Naive thymus-derived CD8-positive, alpha-beta T cell (primary cell): ENCODE measurements around the gene ACBD6. TPM values are rescaled to one million over a fixed set of nuclear protein-coding genes. Genes with fewer than 3 reads are reported as not detected.

Source experiments
- ATAC-seq, 2 donors: fragments of 150-1000 bp; cut with Tn5 transposase in 1 of 2; sonication (Bioruptor Pico), chemical (Tn5 transposase) in 1 of 2; 1 replicate in 1 of 2; 2 replicates in 1 of 2; pipeline ENCODE4 v1.10.0; 2021; ENCODE audit warnings: mild to moderate bottlenecking in 2 of 2, moderate library complexity in 2 of 2
- POLR2A ChIA-PET: fragments of 350-600 bp; sonication (Branson Sonifier 250); formaldehyde crosslinking; loops from one replicate; lab custom pipeline; 2021; ENCODE audit warnings: antibody characterized with exemption; lab: Charles Lee
- DNase-seq, 10 donors: peaks; one replicate each; pipeline versions ENCODE4 v3.0.0 to v3.0.0-alpha.2; 2020 to 2022
- H3K27ac Mint-ChIP-seq, 10 donors: one replicate each; pipeline ENCODE4 v1.8.0; 2020 to 2022; ENCODE audit warnings: mild to moderate bottlenecking in 10 of 10, mixed read lengths in 10 of 10, moderate library complexity in 4 of 10, inconsistent platforms in 1 of 10
- H3K27me3 Mint-ChIP-seq, 5 donors: one replicate each; pipeline ENCODE4 v1.8.0; 2021 to 2022; ENCODE audit warnings: mixed read lengths in 5 of 5
- H3K36me3 Mint-ChIP-seq, 3 donors: one replicate each; pipeline ENCODE4 v1.8.0; 2020 to 2022; ENCODE audit warnings: mixed read lengths in 3 of 3, mild to moderate bottlenecking in 2 of 3, inconsistent platforms in 1 of 3
- H3K4me1 Mint-ChIP-seq, 4 donors: one replicate each; pipeline ENCODE4 v1.8.0; 2021 to 2022; ENCODE audit warnings: mixed read lengths in 4 of 4
- H3K4me3 Mint-ChIP-seq, 10 donors: one replicate each; pipeline ENCODE4 v1.8.0; 2020 to 2022; ENCODE audit warnings: mild to moderate bottlenecking in 10 of 10, mixed read lengths in 10 of 10, moderate library complexity in 6 of 10, inconsistent platforms in 1 of 10
- H3K9me3 Mint-ChIP-seq, 9 donors: one replicate each; pipeline ENCODE4 v1.8.0; 2020 to 2022; ENCODE audit warnings: mixed read lengths in 9 of 9, mild to moderate bottlenecking in 3 of 9, inconsistent platforms in 1 of 9, moderate library complexity in 1 of 9
- polyA plus RNA-seq, 3 donors: library from polyadenylated mRNA; unstranded; fragments of 300-500 nt; fragmentation: Illumina TruSeq; gene quantifications; one replicate each; pipeline ENCODE4 v1.2.3, GENCODE V29; 2021
- total RNA-seq, 8 experiments: library from RNA in 2 of 8; stranded (reverse) in 2 of 8; gene quantifications; one replicate each; pipeline ENCODE4 v1.2.3 and lab custom pipeline; 2021 to 2026

The ACBD6 gene
- total and polyA plus RNA-seq, 5 experiments from 2014 or later = 45.8 to 63.6 (median 46.4) TPM

DNA sequence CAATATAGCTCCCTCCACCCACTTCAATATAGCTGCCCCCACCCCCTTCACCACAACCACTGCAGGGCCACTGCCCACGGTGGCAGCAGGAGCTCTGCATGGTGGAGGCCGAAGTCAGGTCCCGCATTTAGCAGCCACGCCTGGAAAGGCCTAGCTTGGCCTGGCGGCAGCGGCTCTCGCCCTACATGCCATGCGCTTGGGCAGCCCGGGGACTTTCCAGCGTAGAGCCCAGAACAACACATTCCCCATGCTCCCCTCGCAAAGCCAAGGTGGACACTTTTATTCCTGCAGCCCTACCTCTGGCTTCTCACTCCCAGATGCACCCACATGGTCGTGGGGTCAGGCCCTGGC is 235.2 kb downstream of the ACBD6 start:
- POLR2A ChIA-PET = no interaction called here
- Mint-ChIP-seq H3K27ac (peak overlapping the region in 2 of 10 donors; percentile 19 to 37), H3K9me3 (no peaks in the 10 kb centered on the region), H3K4me1 (peaks cover 0 to 5% (median 1%) of the 10 kb centered on the region in 4 donors), H3K36me3 (peaks cover 0 to 2% (median 0%) of the 10 kb centered on the region in 3 donors), H3K27me3 (no peaks in the 10 kb centered on the region), H3K4me3 (no peak overlapping the region)
- ATAC-seq (no peak), DNase-seq (no peak)

DNA sequence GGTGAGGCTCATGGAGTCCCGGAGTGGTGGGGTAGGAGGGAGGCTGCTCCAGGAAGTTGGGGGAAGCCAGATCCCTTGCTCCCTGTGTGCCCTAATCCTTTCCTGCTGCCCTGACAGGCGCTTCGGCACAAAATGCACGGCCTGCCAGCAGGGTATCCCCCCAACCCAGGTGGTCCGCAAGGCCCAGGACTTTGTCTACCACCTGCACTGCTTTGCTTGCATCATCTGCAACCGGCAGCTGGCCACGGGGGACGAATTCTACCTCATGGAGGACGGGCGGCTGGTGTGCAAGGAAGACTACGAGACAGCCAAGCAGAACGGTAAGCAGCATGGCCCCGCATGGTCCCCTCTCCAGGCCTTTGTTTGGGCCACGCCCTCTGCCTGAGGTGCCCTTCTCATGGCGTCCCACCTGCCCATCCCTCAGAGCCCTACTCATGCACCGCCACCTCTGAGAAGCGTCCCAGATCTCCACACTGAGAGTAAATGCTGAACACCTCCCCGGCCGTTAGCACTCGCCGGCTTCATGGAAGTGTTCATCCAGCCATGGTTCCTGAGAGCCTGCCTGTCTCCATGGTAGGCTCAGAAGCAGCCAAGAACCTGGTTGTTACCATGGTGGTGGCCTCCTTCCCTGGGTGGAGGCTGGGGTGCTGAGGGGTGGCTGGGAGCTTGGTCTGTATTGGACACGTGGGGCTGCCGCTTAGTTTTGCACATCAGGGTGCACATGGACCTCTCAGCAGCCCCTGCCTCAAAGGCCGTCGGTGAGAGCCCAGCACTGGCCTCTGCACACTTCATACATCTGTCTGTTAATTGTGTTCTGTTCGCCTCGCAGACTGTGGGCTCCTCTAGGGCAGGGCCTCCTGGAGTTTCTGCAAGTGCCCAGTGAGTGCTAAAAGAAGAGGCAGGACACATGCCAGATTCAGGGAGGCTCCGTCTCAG is 235.8 kb downstream of the ACBD6 start:
- POLR2A ChIA-PET = no interaction called here
- Mint-ChIP-seq H3K27ac (peak overlapping the region in 3 of 10 donors; percentile 19 to 56 (median 37)), H3K36me3 (peaks cover 0 to 2% (median 0%) of the 10 kb centered on the region in 3 donors), H3K9me3 (no peaks in the 10 kb centered on the region), H3K27me3 (no peaks in the 10 kb centered on the region), H3K4me3 (no peak overlapping the region), H3K4me1 (peaks cover 0 to 5% (median 1%) of the 10 kb centered on the region in 4 donors)
- DNase-seq = no peak
- ATAC-seq = no peak

DNA sequence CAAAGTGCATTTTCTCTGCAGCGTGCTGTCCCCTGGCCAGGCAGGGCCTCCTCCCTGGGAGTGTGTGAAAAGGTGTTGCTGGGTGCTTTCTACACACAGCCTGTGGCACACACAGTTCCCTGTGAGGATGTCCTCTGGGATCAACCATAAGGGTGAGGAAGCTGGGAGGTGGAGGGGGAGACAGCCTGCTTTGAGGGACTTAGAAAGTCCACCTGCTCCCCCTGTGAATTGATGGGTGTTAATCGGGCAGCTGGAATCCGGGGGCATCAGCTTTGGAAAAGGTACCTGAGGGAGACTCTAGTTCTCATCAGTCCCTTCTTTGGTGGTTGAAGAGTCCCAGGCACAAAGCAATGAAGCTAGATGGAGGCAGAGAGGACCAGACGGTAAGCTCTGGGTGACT is 236.5 kb downstream of the ACBD6 start:
- POLR2A ChIA-PET = no interaction called here
- H3K27me3 Mint-ChIP-seq = no peaks in the 10 kb centered on the region
- peaks cover 0 to 2% (median 0%) of the 10 kb centered on the region in 3 donors for H3K36me3 Mint-ChIP-seq
- H3K9me3 Mint-ChIP-seq = no peaks in the 10 kb centered on the region
- peak overlapping the region in 1 of 10 donors; percentile 22 for H3K4me3 Mint-ChIP-seq
- H3K4me1 Mint-ChIP-seq = peaks cover 0 to 4% (median 1%) of the 10 kb centered on the region in 4 donors
- DNase-seq (no peak), ATAC-seq (no peak)
- H3K27ac Mint-ChIP-seq = peak overlapping the region in 1 of 10 donors; percentile 56

GRCh38 chr1:180265201-180265600 is 237.2 kb downstream of the ACBD6 start:
- no peak for ATAC-seq
- Mint-ChIP-seq H3K27me3 (no peaks in the 10 kb centered on the region), H3K36me3 (peaks cover 0 to 2% (median 0%) of the 10 kb centered on the region in 3 donors)

DNA sequence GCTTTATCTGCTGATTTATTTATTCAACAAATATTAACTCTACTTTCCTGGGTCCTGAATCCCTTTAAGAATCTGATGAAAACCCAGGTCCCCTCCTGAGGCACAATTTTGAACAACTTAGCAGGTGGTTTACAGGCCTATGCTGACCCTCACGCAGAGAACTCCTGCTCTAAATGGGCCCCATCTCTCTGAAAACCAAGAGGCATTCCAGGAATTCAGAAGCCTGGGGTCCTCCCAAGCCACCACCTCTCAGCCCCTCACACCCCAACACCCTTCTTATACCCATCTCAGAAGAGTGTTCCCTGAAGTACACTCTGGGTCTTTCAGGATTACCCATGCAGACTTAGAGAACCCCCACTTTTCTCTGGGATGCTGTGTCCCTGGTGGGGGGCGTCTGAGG is 237.8 kb downstream of the ACBD6 start:
- no peaks in the 10 kb centered on the region for H3K9me3 Mint-ChIP-seq
- peaks cover 0 to 2% (median under 1%) of the 10 kb centered on the region in 4 donors for H3K4me1 Mint-ChIP-seq
- POLR2A ChIA-PET = no interaction called here
- peak overlapping the region in 2 of 10 donors; percentile 7 to 41 for H3K27ac Mint-ChIP-seq
- H3K27me3 Mint-ChIP-seq = no peaks in the 10 kb centered on the region
- DNase-seq (no peak), ATAC-seq (no peak)
- H3K36me3 Mint-ChIP-seq = no peaks in the 10 kb centered on the region
- no peak overlapping the region for H3K4me3 Mint-ChIP-seq

More at GRCh38 chr1:180265201-180265600, 237.2 kb downstream of the ACBD6 start:
- Mint-ChIP-seq H3K4me3 (no peak overlapping the region), H3K4me1 (peaks cover 0 to 2% (median under 1%) of the 10 kb centered on the region in 4 donors), H3K9me3 (no peaks in the 10 kb centered on the region), H3K27ac (peak overlapping the region in 1 of 10 donors; percentile 56)
- POLR2A ChIA-PET = no interaction called here
- DNase-seq = no peak

GRCh38 chr1:180262628-180263488 is 239.5 kb downstream of the ACBD6 start:
- no peaks in the 10 kb centered on the region for H3K9me3 Mint-ChIP-seq
- no peak overlapping the region for H3K4me3 Mint-ChIP-seq
- peaks cover 0 to 2% (median under 1%) of the 10 kb centered on the region in 4 donors for H3K4me1 Mint-ChIP-seq
- ATAC-seq = no peak
- peaks cover 0 to 13% (median 2%) of the 10 kb centered on the region in 5 donors for H3K27me3 Mint-ChIP-seq
- DNase-seq = no peak
- H3K27ac Mint-ChIP-seq = no peak overlapping the region
- POLR2A ChIA-PET = no interaction called here
- H3K36me3 Mint-ChIP-seq = no peaks in the 10 kb centered on the region

- peaks cover 0 to 3% (median 1%) of the 10 kb centered on the region in 4 donors for H3K4me1 Mint-ChIP-seq
- ATAC-seq = no peak
- peaks cover 0 to 21% (median 6%) of the 10 kb centered on the region in 5 donors for H3K27me3 Mint-ChIP-seq
- no peak for DNase-seq
- H3K9me3 Mint-ChIP-seq = no peaks in the 10 kb centered on the region
- no peak overlapping the region for H3K27ac Mint-ChIP-seq
- POLR2A ChIA-PET = no interaction called here
- H3K4me3 Mint-ChIP-seq = no peak overlapping the region
- no peaks in the 10 kb centered on the region for H3K36me3 Mint-ChIP-seq
Measured at GRCh38 chr1:180261524-180262155, 240.7 kb downstream of the ACBD6 start.

DNA sequence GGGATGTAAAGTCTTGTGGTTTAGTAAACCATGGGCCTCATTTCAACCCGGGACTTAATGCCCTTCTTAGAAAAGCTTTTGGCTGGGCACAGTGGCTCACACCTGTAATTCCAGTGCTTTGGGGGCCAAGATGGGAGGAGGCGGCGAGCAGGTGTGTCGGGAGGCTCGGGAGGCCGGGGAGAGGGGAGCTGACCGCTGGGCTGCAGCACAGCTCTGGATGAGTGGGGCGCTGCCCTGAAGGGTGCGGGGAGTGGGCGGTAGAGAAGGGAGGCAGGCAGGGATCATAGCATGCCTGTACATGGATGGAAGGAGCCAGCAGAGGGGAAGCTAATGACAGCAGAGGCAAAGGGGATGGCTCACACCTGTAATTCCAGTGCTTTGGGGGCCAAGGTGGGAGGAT is 241.3 kb downstream of the ACBD6 start:
- POLR2A ChIA-PET = no interaction called here
- Mint-ChIP-seq H3K36me3 (no peaks in the 10 kb centered on the region), H3K27me3 (peaks cover 0 to 26% (median 7%) of the 10 kb centered on the region in 5 donors), H3K4me1 (peaks cover 0 to 3% (median 1%) of the 10 kb centered on the region in 4 donors), H3K27ac (no peak overlapping the region), H3K4me3 (no peak overlapping the region), H3K9me3 (no peaks in the 10 kb centered on the region)
- DNase-seq (no peak), ATAC-seq (no peak)

GRCh38 chr1:180260541-180260940 is 241.8 kb downstream of the ACBD6 start:
- ATAC-seq = no peak
- no peak overlapping the region for H3K4me3 Mint-ChIP-seq
- POLR2A ChIA-PET = no interaction called here
- H3K36me3 Mint-ChIP-seq = no peaks in the 10 kb centered on the region
- H3K9me3 Mint-ChIP-seq = no peaks in the 10 kb centered on the region
- H3K27me3 Mint-ChIP-seq = peaks cover 0 to 30% (median 7%) of the 10 kb centered on the region in 5 donors
- DNase-seq = no peak
- peaks cover 0 to 3% (median 1%) of the 10 kb centered on the region in 4 donors for H3K4me1 Mint-ChIP-seq
- H3K27ac Mint-ChIP-seq = no peak overlapping the region

- POLR2A ChIA-PET = no interaction called here
- Mint-ChIP-seq H3K4me3 (no peak overlapping the region), H3K36me3 (no peaks in the 10 kb centered on the region), H3K4me1 (peaks cover 0 to 3% (median 0%) of the 10 kb centered on the region in 4 donors), H3K27ac (no peak overlapping the region), H3K9me3 (no peaks in the 10 kb centered on the region), H3K27me3 (peaks cover under 1 to 33% (median 8%) of the 10 kb centered on the region in 5 donors)
- ATAC-seq = no peak
- no peak for DNase-seq
Measured at GRCh38 chr1:180259431-180260338, 242.7 kb downstream of the ACBD6 start.

- no peaks in the 10 kb centered on the region for H3K36me3 Mint-ChIP-seq
- no peak for DNase-seq
Measured at GRCh38 chr1:180258935-180259334, 243.4 kb downstream of the ACBD6 start.

More at GRCh38 chr1:180258935-180259334, 243.4 kb downstream of the ACBD6 start:
- Mint-ChIP-seq H3K9me3 (no peaks in the 10 kb centered on the region), H3K4me3 (no peak overlapping the region), H3K4me1 (peaks cover 0 to 3% (median 0%) of the 10 kb centered on the region in 4 donors), H3K27ac (peak overlapping the region in 1 of 10 donors; percentile 65), H3K27me3 (peaks cover 3 to 35% (median 11%) of the 10 kb centered on the region in 5 donors)
- no peak for ATAC-seq
- POLR2A ChIA-PET = no interaction called here
